Panc1 (cell line): ENCODE data around the gene TERT. TPM values are rescaled to one million over a fixed set of nuclear protein-coding genes. Genes with fewer than 3 reads are reported as not detected.

Experiments used
- ATAC-seq: fragments of 200-7000 bp; cut with Tn5 transposase; 2 replicates; pipeline ENCODE4 v1.9.1; 2020; ENCODE audit warnings: mild to moderate bottlenecking, moderate library complexity
- BruUV-seq: library from RNA; stranded (reverse); fragments of 400-500 nt; replicated peaks from 2 replicates; lab custom pipeline; 2021; lab: Mats Ljungman, UMichigan
- CTCF ChIA-PET: fragments of 300-600 bp; sonication (Branson Sonifier 250); formaldehyde crosslinking; loops from one replicate; lab custom pipeline; 2022; ENCODE audit warnings: antibody characterized with exemption; lab: Charles Lee
- POLR2A ChIA-PET: fragments of 300-600 bp; sonication (Branson Sonifier 250); formaldehyde crosslinking; loops from one replicate; lab custom pipeline; 2022; ENCODE audit warnings: antibody characterized with exemption; lab: Charles Lee
- DNase-seq: peaks from one replicate; pipeline ENCODE4 v3.0.0-alpha.2; 2010; ENCODE audit warnings: low read depth, low spot score
- H3K27ac ChIP-seq: 2 replicates; pipeline ENCODE4 v1.5.1; 2011; ENCODE audit warnings: mild to moderate bottlenecking, low read length, inconsistent platforms
- H3K27me3 ChIP-seq: fragments of 200-500 bp; sonication (Bioruptor generic); 2 replicates; pipeline ENCODE4 v1.6.0; 2014; ENCODE audit warnings: low read length, inconsistent platforms; ENCODE audit not compliant: control insufficient read depth, insufficient read depth
- H3K36me3 ChIP-seq: fragments of 200-500 bp; sonication (Bioruptor generic); 2 replicates; pipeline ENCODE4 v1.5.1; 2014; ENCODE audit warnings: inconsistent platforms, mild to moderate bottlenecking, low read length, moderate library complexity; ENCODE audit not compliant: control insufficient read depth, insufficient read depth
- H3K4me1 ChIP-seq: 2 replicates; pipeline ENCODE4 v1.5.1; 2011; ENCODE audit warnings: inconsistent platforms, mild to moderate bottlenecking, low read length, moderate library complexity; ENCODE audit not compliant: control insufficient read depth, insufficient read depth
- H3K4me3 ChIP-seq, 2 experiments: 2 replicates each; pipeline ENCODE4 v1.5.1; 2011 to 2012; ENCODE audit warnings: low read depth in 2 of 2, low read length in 2 of 2, mild to moderate bottlenecking in 2 of 2, inconsistent platforms in 1 of 2, moderate library complexity in 1 of 2
- H3K9me3 ChIP-seq: fragments of 200-500 bp; sonication (Bioruptor generic); 2 replicates; pipeline ENCODE4 v1.5.1; 2014; ENCODE audit warnings: low read depth, mild to moderate bottlenecking, inconsistent platforms, low read length, moderate library complexity; ENCODE audit not compliant: control insufficient read depth, insufficient read depth
- POLR2AphosphoS5 ChIP-seq: IDR thresholded peaks from 2 replicates; pipeline ENCODE4 v1.6.1; 2012; ENCODE audit warnings: mild to moderate bottlenecking, low read depth, low read length, moderate library complexity
- SIN3A ChIP-seq: IDR thresholded peaks from 2 replicates; pipeline ENCODE4 v1.6.1; 2012; ENCODE audit warnings: low read depth, mild to moderate bottlenecking, low read length, moderate library complexity, borderline replicate concordance; ENCODE audit not compliant: insufficient read depth
- TCF7L2 ChIP-seq: IDR thresholded peaks from 2 replicates; pipeline ENCODE4 v1.6.1; 2011; ENCODE audit warnings: mild to moderate bottlenecking, low read depth, low read length, inconsistent platforms
- in situ Hi-C: cut with HindIII; loops from 2 replicates; pipeline ENCODE4 v1.10.0; 2016; ENCODE audit warnings: low sequenced_read_pairs, low pct_unique_long_range_greater_than_20kb
- intact Hi-C: fragments of 100-400 bp; cut with micrococcal nuclease; formaldehyde crosslinking; loops from one replicate; pipeline ENCODE4 v1.10.0; 2022; ENCODE audit not compliant: unreplicated experiment
- total RNA-seq: library from RNA; stranded (reverse); gene quantifications from one replicate; pipeline ENCODE4 v1.2.1, GENCODE V29; 2021; ENCODE audit not compliant: unreplicated experiment
- TF ChIP-seq, protein P1 (sequence below): fragments of 450-650 bp; IDR thresholded peaks from 2 replicates; pipeline ENCODE4 v1.5.1; 2017; ENCODE audit warnings: mild to moderate bottlenecking
- TF ChIP-seq, protein P2 (sequence below), 2 experiments: IDR thresholded peaks; 2 replicates each; pipeline ENCODE4 v1.6.1; 2011 to 2012; ENCODE audit warnings: low read depth in 2 of 2, control low read depth in 1 of 2, low read length in 1 of 2, mild to moderate bottlenecking in 1 of 2, moderate library complexity in 1 of 2; ENCODE audit not compliant: insufficient read depth in 1 of 2

Gene TERT
- total RNA-seq, 1 experiment from 2014 or later: 8.9 TPM

DNA sequence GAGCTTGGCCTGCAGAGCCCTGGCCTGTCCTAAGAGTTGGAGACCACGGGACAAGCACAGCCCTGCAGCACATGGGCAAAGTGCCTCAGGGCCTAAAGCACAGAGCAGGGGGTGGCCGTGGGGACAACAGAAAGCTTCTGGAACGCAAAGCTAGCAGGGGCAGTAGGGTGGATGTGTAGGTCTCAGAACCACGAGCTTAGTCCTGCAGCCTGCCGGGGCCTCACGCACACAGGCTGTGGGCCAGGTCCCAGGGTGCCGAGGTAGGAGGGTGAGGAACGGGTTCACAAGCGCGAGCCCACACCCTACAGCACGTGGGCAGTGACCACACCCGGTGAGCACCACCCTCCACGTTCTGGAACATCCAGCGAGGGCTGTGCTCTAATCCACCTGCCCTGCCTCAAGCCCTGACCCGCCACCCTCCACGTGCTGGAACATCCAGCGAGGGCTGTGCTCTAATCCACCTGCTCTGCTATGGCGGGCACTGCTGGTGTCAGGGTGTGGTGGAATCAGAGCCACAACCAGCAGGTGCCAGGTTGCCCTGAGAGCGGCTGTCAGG is 40.8 kb upstream of the TERT start:
- intact Hi-C loops (no loop called here), in situ Hi-C loops (no loop called here)
- no peak for ATAC-seq
- CTCF ChIA-PET: interaction anchor here (0.7 kb wide), 1 partner anchor 145 kb away, joined by 4 read pairs; no protein-coding TSS in a partner anchor
- no peaks in the 10 kb centered on the region; the same call in 1 of the 2 replicates for H3K4me1 ChIP-seq
- H3K27me3 ChIP-seq: no peaks in the 10 kb centered on the region
- POLR2A ChIA-PET: interaction anchor here (0.7 kb wide), 1 partner anchor 11 kb away, joined by 3 read pairs; no protein-coding TSS in a partner anchor
- H3K27ac ChIP-seq: no peak overlapping the region
- peaks cover 16% of the 10 kb centered on the region for H3K36me3 ChIP-seq
- no TSS peak for BruUV-seq
- H3K9me3 ChIP-seq: no peaks in the 10 kb centered on the region
- TF ChIP-seq POLR2AphosphoS5 (no peak), SIN3A (no peak), TCF7L2 (no peak)
- TF ChIP-seq, protein P1, sequence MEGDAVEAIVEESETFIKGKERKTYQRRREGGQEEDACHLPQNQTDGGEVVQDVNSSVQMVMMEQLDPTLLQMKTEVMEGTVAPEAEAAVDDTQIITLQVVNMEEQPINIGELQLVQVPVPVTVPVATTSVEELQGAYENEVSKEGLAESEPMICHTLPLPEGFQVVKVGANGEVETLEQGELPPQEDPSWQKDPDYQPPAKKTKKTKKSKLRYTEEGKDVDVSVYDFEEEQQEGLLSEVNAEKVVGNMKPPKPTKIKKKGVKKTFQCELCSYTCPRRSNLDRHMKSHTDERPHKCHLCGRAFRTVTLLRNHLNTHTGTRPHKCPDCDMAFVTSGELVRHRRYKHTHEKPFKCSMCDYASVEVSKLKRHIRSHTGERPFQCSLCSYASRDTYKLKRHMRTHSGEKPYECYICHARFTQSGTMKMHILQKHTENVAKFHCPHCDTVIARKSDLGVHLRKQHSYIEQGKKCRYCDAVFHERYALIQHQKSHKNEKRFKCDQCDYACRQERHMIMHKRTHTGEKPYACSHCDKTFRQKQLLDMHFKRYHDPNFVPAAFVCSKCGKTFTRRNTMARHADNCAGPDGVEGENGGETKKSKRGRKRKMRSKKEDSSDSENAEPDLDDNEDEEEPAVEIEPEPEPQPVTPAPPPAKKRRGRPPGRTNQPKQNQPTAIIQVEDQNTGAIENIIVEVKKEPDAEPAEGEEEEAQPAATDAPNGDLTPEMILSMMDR: no peak
- TF ChIP-seq, protein P2, sequence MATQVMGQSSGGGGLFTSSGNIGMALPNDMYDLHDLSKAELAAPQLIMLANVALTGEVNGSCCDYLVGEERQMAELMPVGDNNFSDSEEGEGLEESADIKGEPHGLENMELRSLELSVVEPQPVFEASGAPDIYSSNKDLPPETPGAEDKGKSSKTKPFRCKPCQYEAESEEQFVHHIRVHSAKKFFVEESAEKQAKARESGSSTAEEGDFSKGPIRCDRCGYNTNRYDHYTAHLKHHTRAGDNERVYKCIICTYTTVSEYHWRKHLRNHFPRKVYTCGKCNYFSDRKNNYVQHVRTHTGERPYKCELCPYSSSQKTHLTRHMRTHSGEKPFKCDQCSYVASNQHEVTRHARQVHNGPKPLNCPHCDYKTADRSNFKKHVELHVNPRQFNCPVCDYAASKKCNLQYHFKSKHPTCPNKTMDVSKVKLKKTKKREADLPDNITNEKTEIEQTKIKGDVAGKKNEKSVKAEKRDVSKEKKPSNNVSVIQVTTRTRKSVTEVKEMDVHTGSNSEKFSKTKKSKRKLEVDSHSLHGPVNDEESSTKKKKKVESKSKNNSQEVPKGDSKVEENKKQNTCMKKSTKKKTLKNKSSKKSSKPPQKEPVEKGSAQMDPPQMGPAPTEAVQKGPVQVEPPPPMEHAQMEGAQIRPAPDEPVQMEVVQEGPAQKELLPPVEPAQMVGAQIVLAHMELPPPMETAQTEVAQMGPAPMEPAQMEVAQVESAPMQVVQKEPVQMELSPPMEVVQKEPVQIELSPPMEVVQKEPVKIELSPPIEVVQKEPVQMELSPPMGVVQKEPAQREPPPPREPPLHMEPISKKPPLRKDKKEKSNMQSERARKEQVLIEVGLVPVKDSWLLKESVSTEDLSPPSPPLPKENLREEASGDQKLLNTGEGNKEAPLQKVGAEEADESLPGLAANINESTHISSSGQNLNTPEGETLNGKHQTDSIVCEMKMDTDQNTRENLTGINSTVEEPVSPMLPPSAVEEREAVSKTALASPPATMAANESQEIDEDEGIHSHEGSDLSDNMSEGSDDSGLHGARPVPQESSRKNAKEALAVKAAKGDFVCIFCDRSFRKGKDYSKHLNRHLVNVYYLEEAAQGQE (IDR thresholded peaks at IDR 0.05; ENCODE audit: insufficient read depth in 1 of 2, low read depth in 2 of 2, low read length in 1 of 2): no peak
- no peak overlapping the region for H3K4me3 ChIP-seq
- DNase-seq: no peak

DNA sequence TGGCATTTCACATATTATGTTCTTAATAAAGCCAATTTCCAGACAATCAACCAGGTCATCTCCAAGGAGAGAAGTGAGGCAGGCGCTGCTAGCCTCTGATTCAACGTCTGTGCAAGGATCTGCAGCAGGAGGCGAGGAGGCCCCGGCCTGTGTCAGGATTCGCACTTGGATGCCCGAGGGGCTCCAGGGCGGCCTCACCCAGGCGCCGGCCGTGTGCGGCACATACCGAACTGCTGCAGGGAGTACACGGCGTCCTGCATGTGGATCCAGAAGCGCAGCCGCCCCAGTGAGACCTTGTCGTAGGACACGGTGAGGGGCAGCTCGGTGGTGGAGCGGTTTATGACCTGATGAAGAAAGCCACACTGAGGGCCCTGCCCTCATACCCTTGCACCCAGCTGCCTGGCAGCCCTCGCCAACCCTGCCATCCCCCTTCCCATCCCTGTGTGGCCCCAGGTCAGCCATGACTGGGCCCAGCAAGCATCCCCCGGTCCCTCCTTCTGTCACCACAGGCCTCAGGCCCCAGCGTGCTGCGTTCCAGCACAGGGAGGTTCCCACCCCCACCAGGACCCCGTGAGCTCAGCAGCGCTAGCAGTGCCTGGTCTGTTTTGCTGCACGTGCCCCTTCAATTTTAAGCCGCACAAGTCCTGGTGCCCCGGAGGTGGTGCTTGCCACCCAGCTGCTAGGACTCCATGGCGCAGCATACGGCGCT is 40.1 kb upstream of the TERT start:
- no peaks in the 10 kb centered on the region for H3K27me3 ChIP-seq
- DNase-seq: no peak
- TF ChIP-seq POLR2AphosphoS5 (no peak), SIN3A (no peak), TCF7L2 (no peak)
- TF ChIP-seq, protein P1: no peak
- TF ChIP-seq, protein P2 (IDR thresholded peaks at IDR 0.05; ENCODE audit: insufficient read depth in 1 of 2, low read depth in 2 of 2, low read length in 1 of 2): no peak
- no peak overlapping the region for H3K4me3 ChIP-seq
- H3K9me3 ChIP-seq: no peaks in the 10 kb centered on the region
- no TSS peak for BruUV-seq
- no peak for ATAC-seq
- in situ Hi-C loops: no loop called here
- intact Hi-C loops: no loop called here
- peaks cover 12% of the 10 kb centered on the region for H3K36me3 ChIP-seq
- ChIA-PET CTCF (interaction anchor here (0.7 kb wide), 1 partner anchor 144 kb away, joined by 4 read pairs; no protein-coding TSS in a partner anchor), POLR2A (no interaction called here)
- H3K4me1 ChIP-seq: no peaks in the 10 kb centered on the region; the same call in 1 of the 2 replicates
- H3K27ac ChIP-seq: no peak overlapping the region
